HEK293T (cell line): ENCODE measurements around the gene C1QB.

Experiments used
- ARNT ChIP-seq: fragments of 450-650 bp; IDR thresholded peaks from 2 replicates; pipeline ENCODE4 v1.6.1; 2017; ENCODE audit warnings: mild to moderate bottlenecking
- CTBP1 ChIP-seq: fragments of 450-650 bp; IDR thresholded peaks from 2 replicates; pipeline ENCODE4 v1.6.1; 2016; ENCODE audit warnings: borderline replicate concordance
- ELF4 ChIP-seq: fragments of 450-650 bp; IDR thresholded peaks from 2 replicates; pipeline ENCODE4 v1.6.1; 2017; ENCODE audit warnings: antibody characterized with exemption
- FOXA1 ChIP-seq: fragments of 450-650 bp; IDR thresholded peaks from 2 replicates; pipeline ENCODE4 v1.6.1; 2016; ENCODE audit warnings: mild to moderate bottlenecking
- FOXK2 ChIP-seq: fragments of 450-650 bp; IDR thresholded peaks from 2 replicates; pipeline ENCODE4 v1.6.1; 2016; ENCODE audit warnings: mild to moderate bottlenecking
- FOXM1 ChIP-seq: fragments of 450-650 bp; IDR thresholded peaks from 2 replicates; pipeline ENCODE4 v1.6.1; 2017; ENCODE audit warnings: mild to moderate bottlenecking, borderline replicate concordance
- HDGF ChIP-seq: fragments of 450-650 bp; IDR thresholded peaks from 2 replicates; pipeline ENCODE4 v1.6.1; 2017; ENCODE audit warnings: antibody characterized with exemption, borderline replicate concordance
- L3MBTL2 ChIP-seq: fragments of 450-650 bp; conservative IDR thresholded peaks from 2 replicates; pipeline ENCODE4 v1.6.1; 2016; ENCODE audit warnings: mild to moderate bottlenecking
- NFRKB ChIP-seq: fragments of 450-650 bp; IDR thresholded peaks from 2 replicates; pipeline ENCODE4 v1.6.1; 2016; ENCODE audit warnings: mild to moderate bottlenecking, moderate library complexity
- PKNOX1 ChIP-seq: fragments of 450-650 bp; IDR thresholded peaks from 2 replicates; pipeline ENCODE4 v1.6.1; 2016
- SUZ12 ChIP-seq: fragments of 450-650 bp; IDR thresholded peaks from 2 replicates; pipeline ENCODE4 v1.6.1; 2016; ENCODE audit warnings: mild to moderate bottlenecking
- TARDBP ChIP-seq: fragments of 450-650 bp; IDR thresholded peaks from 2 replicates; pipeline ENCODE4 v1.6.1; 2016

GRCh38 chr1:22687191-22687590, 34.2 kb downstream of the C1QB start:
- TF ChIP-seq L3MBTL2: no peak
- TF ChIP-seq SUZ12: no peak
- no peak for TF ChIP-seq FOXA1
- TF ChIP-seq CTBP1: no peak
- TF ChIP-seq HDGF: no peak
- TF ChIP-seq FOXM1: no peak
- TF ChIP-seq TARDBP: no peak
- no peak for TF ChIP-seq ELF4
- TF ChIP-seq NFRKB: no peak
- no peak for TF ChIP-seq ARNT
- no peak for TF ChIP-seq PKNOX1
- TF ChIP-seq FOXK2: no peak
